ENCODE data around the gene FNDC3A. TPM values are rescaled to one million over a fixed set of nuclear protein-coding genes. Genes with fewer than 3 reads are reported as not detected.

Gene FNDC3A
- total and polyA plus RNA-seq, 9 of the 15 experiments (the other 6 are each of a cell fraction or from before 2014, with no cell fraction given), result 4.1 to 22.0 (median 13.5) TPM

- TF ChIP-seq TFAP4 (CRISPR knock-in tag; IDR thresholded peaks at IDR 0.05; ENCODE audit: borderline replicate concordance), result no peak
- peak; percentile 97 for TF ChIP-seq MEIS2 (IDR thresholded peaks at IDR 0.05; ENCODE audit: partially characterized antibody)
- TF ChIP-seq ATF1 (CRISPR knock-in tag; IDR thresholded peaks at IDR 0.05), result no peak
- no peak for TF ChIP-seq ATF1 (tag; IDR thresholded peaks at IDR 0.05)
- TF ChIP-seq EP300 (IDR thresholded peaks at IDR 0.05; ENCODE audit: low read length), result 0 out of 2 replicates have a peak, but pooled peaks have one; percentile 7
- no peak for TF ChIP-seq THRAP3 (IDR thresholded peaks at IDR 0.05; ENCODE audit: borderline replicate concordance)
- TF ChIP-seq POLR2B (IDR thresholded peaks at IDR 0.05; ENCODE audit: low read depth, partially characterized antibody), result no peak
- TF ChIP-seq ARID1B (IDR thresholded peaks at IDR 0.05), result peak; percentile 64
- TF ChIP-seq ZNF316 (IDR thresholded peaks at IDR 0.05), result no peak
- TF ChIP-seq SMARCA4 (IDR thresholded peaks at IDR 0.05), result no peak
- TF ChIP-seq CBX3 (IDR thresholded peaks at IDR 0.05; ENCODE audit: borderline replicate concordance in 1 of 2, low read length in 2 of 2), result no peak
- no peak for TF ChIP-seq GTF2A2 (tag; IDR thresholded peaks at IDR 0.05)
- no peak for TF ChIP-seq ID3 (CRISPR knock-in tag; IDR thresholded peaks at IDR 0.05)
- no peak for TF ChIP-seq ID3 (tag; IDR thresholded peaks at IDR 0.05)
- no peak for TF ChIP-seq DIDO1 (tag; IDR thresholded peaks at IDR 0.05; ENCODE audit: low read depth)
- TF ChIP-seq FOXK1 (CRISPR knock-in tag; IDR thresholded peaks at IDR 0.05; ENCODE audit: borderline replicate concordance), result no peak
- no peak for TF ChIP-seq KLF1 (tag; IDR thresholded peaks at IDR 0.05)
- TF ChIP-seq ZMIZ1 (IDR thresholded peaks at IDR 0.05; ENCODE audit: low read depth in 2 of 2, low read length in 2 of 2), result no peak
- TF ChIP-seq BRF2 (IDR thresholded peaks at IDR 0.05; ENCODE audit: borderline replicate concordance, insufficient read depth, insufficient read length), result no peak
- no peak for TF ChIP-seq FOXP1 (CRISPR knock-in tag; IDR thresholded peaks at IDR 0.05)
- no peak for TF ChIP-seq CEBPG (CRISPR knock-in tag; IDR thresholded peaks at IDR 0.05)
- 0 out of 4 replicates have a peak, but pooled peaks of 1 of the 2 experiments have one; percentile 26 for TF ChIP-seq CEBPG (tag; conservative IDR thresholded peaks at IDR 0.05 in 1 of 2, IDR thresholded peaks at IDR 0.05 in 1 of 2)
- no peak for TF ChIP-seq POU5F1 (IDR thresholded peaks at IDR 0.05; ENCODE audit: borderline replicate concordance, low read depth, low read length, partially characterized antibody)
- no peak for TF ChIP-seq ARNT (IDR thresholded peaks at IDR 0.05)
Measured at GRCh38 chr13:48930918-48931317, 44.8 kb upstream of the FNDC3A start (continued).
